Neural cell (in vitro differentiated cells): ENCODE measurements around the gene CPA3. TPM values are rescaled to one million over a fixed set of nuclear protein-coding genes. Genes with fewer than 3 reads are reported as not detected.

Experiments
- H2AFZ ChIP-seq: fragments of 200-600, 300-800 bp; sonication (generic), shearing (Covaris generic); 2 replicates; pipeline ENCODE4 v1.6.0; 2014; ENCODE audit warnings: low read depth, mild to moderate bottlenecking, antibody characterized with exemption, low read length, moderate library complexity
- H3F3A ChIP-seq: fragments of 200-600 bp; shearing (Covaris generic); 2 replicates; pipeline ENCODE4 v1.6.1; 2016; ENCODE audit warnings: mild to moderate bottlenecking, moderate library complexity, mixed read lengths, antibody characterized with exemption, low read length; ENCODE audit not compliant: insufficient read depth, poor library complexity, severe bottlenecking
- H3K27ac ChIP-seq: fragments of 200-600, 300-800 bp; sonication (generic), shearing (Covaris generic); 2 replicates; pipeline ENCODE4 v1.5.1; 2014; ENCODE audit warnings: mild to moderate bottlenecking, low read length, moderate library complexity
- H3K27me3 ChIP-seq: fragments of 300-800, 200-600 bp; sonication (generic), shearing (Covaris generic); 2 replicates; pipeline ENCODE4 v1.6.0; 2014; ENCODE audit warnings: mild to moderate bottlenecking, low read depth, low read length, moderate library complexity; ENCODE audit not compliant: insufficient read depth
- H3K36me3 ChIP-seq: fragments of 300-800, 200-600 bp; sonication (generic), shearing (Covaris generic); 2 replicates; pipeline ENCODE4 v1.5.1; 2014; ENCODE audit warnings: mild to moderate bottlenecking, antibody characterized with exemption, low read length, moderate library complexity; ENCODE audit not compliant: insufficient read depth
- H3K4me2 ChIP-seq: fragments of 300-800, 200-600 bp; sonication (generic), shearing (Covaris generic); 2 replicates; pipeline ENCODE4 v1.6.0; 2014; ENCODE audit warnings: mild to moderate bottlenecking, low read length
- H3K4me3 ChIP-seq: fragments of 300-800, 200-600 bp; sonication (generic), shearing (Covaris generic); 2 replicates; pipeline ENCODE4 v1.5.1; 2014; ENCODE audit warnings: mild to moderate bottlenecking, low read length, moderate library complexity
- H3K79me2 ChIP-seq: fragments of 200-600 bp; shearing (Covaris generic); replicated peaks from 2 replicates; pipeline ENCODE4 v1.6.0; 2014; ENCODE audit warnings: mild to moderate bottlenecking, low read length, moderate library complexity; ENCODE audit not compliant: insufficient read depth
- H3K9ac ChIP-seq: fragments of 300-800, 200-600 bp; sonication (generic), shearing (Covaris generic); 2 replicates; pipeline ENCODE4 v1.6.1; 2016; ENCODE audit warnings: mild to moderate bottlenecking, low read length, mixed read lengths
- H3K9me2 ChIP-seq: fragments of 200-600 bp; shearing (Covaris generic); 2 replicates; pipeline ENCODE4 v1.6.1; 2016; ENCODE audit warnings: mild to moderate bottlenecking, low read length, mixed read lengths; ENCODE audit not compliant: insufficient read depth
- H3K9me3 ChIP-seq: fragments of 200-600, 300-800 bp; sonication (generic), shearing (Covaris generic); 2 replicates; pipeline ENCODE4 v1.6.1; 2016; ENCODE audit warnings: mild to moderate bottlenecking, mixed run types, low read length, moderate library complexity, mixed read lengths
- H4K20me1 ChIP-seq: fragments of 200-600 bp; shearing (Covaris generic); 2 replicates; pipeline ENCODE4 v1.6.1; 2016; ENCODE audit warnings: mild to moderate bottlenecking, mixed run types; ENCODE audit not compliant: insufficient read depth
- EP300 ChIP-seq: fragments of 450-650 bp; conservative IDR thresholded peaks from 2 replicates; pipeline ENCODE4 v1.6.1; 2014; ENCODE audit warnings: antibody characterized with exemption, mild to moderate bottlenecking, moderate library complexity; ENCODE audit not compliant: poor library complexity, severe bottlenecking
- EZH2 ChIP-seq: fragments of 200-600, 300-800 bp; shearing (Covaris generic), sonication (generic); IDR thresholded peaks from 2 replicates; pipeline ENCODE4 v1.6.1; 2014; ENCODE audit warnings: antibody characterized with exemption, low read length, borderline replicate concordance, mild to moderate bottlenecking; ENCODE audit not compliant: insufficient read depth, poor library complexity, severe bottlenecking
- MXI1 ChIP-seq: fragments of 450-650 bp; conservative IDR thresholded peaks from 2 replicates; pipeline ENCODE4 v1.6.1; 2014; ENCODE audit warnings: antibody characterized with exemption, mild to moderate bottlenecking; ENCODE audit not compliant: poor library complexity, severe bottlenecking
- RAD21 ChIP-seq: fragments of 450-650 bp; conservative IDR thresholded peaks from 2 replicates; pipeline ENCODE4 v1.6.1; 2014; ENCODE audit warnings: antibody characterized with exemption, mild to moderate bottlenecking, moderate library complexity
- SMC3 ChIP-seq: fragments of 450-650 bp; conservative IDR thresholded peaks from 2 replicates; pipeline ENCODE4 v1.6.1; 2014; ENCODE audit warnings: antibody characterized with exemption, mild to moderate bottlenecking, moderate library complexity; ENCODE audit not compliant: poor library complexity
- TAF1 ChIP-seq: IDR thresholded peaks from 2 replicates; pipeline ENCODE4 v1.6.1; 2012; ENCODE audit warnings: low read depth
- polyA plus RNA-seq: library from polyadenylated mRNA; depleted of rRNA; stranded (reverse); fragments of >200 nt; gene quantifications from 2 replicates; pipeline ENCODE4 v1.2.3, GENCODE V29; 2014
- TF ChIP-seq, protein P1 (sequence below): fragments of 450-650 bp; IDR thresholded peaks from 2 replicates; pipeline ENCODE4 v1.5.1; 2014; ENCODE audit warnings: antibody characterized with exemption, mild to moderate bottlenecking, moderate library complexity; ENCODE audit not compliant: poor library complexity, severe bottlenecking
- TF ChIP-seq, protein P2 (sequence below): IDR thresholded peaks from 2 replicates; pipeline ENCODE4 v1.6.1; 2012; ENCODE audit warnings: borderline replicate concordance

CPA3 gene
- polyA plus RNA-seq, 1 donor from 2014 or later = not detected

DNA sequence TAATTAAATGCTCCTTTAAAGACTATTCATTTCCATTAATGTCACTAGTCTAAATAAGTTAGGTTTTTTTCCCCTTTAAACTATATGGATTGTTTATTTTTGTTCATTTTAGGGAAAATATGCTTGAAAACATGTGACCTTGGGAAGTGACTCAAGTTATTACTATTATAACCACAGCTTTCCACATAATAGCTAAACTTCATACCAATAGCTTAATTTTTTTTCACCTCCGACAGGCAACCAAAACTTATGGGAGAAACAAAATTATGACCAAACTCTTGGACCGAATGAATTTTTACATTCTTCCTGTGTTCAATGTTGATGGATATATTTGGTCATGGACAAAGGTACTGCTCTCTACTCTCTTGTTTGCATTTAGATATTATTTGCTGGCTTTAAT lies 16.2 kb downstream of the CPA3 start:
- H3F3A ChIP-seq = no peaks in the 10 kb centered on the region
- no peaks in the 10 kb centered on the region for H3K9me3 ChIP-seq
- H3K9me2 ChIP-seq = no peaks in the 10 kb centered on the region
- H3K27me3 ChIP-seq = no peaks in the 10 kb centered on the region
- H2AFZ ChIP-seq = no peak overlapping the region
- H3K4me2 ChIP-seq = no peak overlapping the region
- no peaks in the 10 kb centered on the region for H3K36me3 ChIP-seq
- TF ChIP-seq EP300 = no peak
- TF ChIP-seq, protein P1, sequence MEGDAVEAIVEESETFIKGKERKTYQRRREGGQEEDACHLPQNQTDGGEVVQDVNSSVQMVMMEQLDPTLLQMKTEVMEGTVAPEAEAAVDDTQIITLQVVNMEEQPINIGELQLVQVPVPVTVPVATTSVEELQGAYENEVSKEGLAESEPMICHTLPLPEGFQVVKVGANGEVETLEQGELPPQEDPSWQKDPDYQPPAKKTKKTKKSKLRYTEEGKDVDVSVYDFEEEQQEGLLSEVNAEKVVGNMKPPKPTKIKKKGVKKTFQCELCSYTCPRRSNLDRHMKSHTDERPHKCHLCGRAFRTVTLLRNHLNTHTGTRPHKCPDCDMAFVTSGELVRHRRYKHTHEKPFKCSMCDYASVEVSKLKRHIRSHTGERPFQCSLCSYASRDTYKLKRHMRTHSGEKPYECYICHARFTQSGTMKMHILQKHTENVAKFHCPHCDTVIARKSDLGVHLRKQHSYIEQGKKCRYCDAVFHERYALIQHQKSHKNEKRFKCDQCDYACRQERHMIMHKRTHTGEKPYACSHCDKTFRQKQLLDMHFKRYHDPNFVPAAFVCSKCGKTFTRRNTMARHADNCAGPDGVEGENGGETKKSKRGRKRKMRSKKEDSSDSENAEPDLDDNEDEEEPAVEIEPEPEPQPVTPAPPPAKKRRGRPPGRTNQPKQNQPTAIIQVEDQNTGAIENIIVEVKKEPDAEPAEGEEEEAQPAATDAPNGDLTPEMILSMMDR = no peak
- no peak for TF ChIP-seq EZH2
- no peaks in the 10 kb centered on the region for H4K20me1 ChIP-seq
- no peak overlapping the region for H3K4me3 ChIP-seq
- no peaks in the 10 kb centered on the region for H3K79me2 ChIP-seq
- H3K9ac ChIP-seq = no peak overlapping the region
- no peak overlapping the region for H3K27ac ChIP-seq

DNA sequence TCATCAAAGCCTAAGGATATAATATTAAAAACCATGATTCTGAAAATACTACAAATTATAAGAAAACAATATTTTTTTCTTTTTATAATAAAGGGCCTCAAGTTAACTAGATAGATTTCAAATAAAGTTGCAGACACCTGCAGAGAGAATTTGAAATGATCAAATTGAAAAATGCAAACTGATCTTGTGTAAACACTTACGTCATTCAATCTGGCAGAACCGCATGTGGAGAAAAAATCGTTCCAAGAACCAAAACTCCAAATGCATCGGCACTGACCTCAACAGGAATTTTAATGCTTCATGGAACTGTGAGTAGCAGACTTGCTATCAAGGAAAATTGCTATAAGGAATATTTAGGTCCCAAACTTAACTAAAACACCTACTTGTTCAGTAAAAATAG lies 17.2 kb downstream of the CPA3 start:
- H2AFZ ChIP-seq = no peak overlapping the region
- H3K9ac ChIP-seq = no peak overlapping the region
- TF ChIP-seq EZH2 (no peak), RAD21 (no peak), SMC3 (no peak), TAF1 (no peak), EP300 (no peak), MXI1 (no peak)
- TF ChIP-seq, protein P2, sequence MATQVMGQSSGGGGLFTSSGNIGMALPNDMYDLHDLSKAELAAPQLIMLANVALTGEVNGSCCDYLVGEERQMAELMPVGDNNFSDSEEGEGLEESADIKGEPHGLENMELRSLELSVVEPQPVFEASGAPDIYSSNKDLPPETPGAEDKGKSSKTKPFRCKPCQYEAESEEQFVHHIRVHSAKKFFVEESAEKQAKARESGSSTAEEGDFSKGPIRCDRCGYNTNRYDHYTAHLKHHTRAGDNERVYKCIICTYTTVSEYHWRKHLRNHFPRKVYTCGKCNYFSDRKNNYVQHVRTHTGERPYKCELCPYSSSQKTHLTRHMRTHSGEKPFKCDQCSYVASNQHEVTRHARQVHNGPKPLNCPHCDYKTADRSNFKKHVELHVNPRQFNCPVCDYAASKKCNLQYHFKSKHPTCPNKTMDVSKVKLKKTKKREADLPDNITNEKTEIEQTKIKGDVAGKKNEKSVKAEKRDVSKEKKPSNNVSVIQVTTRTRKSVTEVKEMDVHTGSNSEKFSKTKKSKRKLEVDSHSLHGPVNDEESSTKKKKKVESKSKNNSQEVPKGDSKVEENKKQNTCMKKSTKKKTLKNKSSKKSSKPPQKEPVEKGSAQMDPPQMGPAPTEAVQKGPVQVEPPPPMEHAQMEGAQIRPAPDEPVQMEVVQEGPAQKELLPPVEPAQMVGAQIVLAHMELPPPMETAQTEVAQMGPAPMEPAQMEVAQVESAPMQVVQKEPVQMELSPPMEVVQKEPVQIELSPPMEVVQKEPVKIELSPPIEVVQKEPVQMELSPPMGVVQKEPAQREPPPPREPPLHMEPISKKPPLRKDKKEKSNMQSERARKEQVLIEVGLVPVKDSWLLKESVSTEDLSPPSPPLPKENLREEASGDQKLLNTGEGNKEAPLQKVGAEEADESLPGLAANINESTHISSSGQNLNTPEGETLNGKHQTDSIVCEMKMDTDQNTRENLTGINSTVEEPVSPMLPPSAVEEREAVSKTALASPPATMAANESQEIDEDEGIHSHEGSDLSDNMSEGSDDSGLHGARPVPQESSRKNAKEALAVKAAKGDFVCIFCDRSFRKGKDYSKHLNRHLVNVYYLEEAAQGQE = no peak
- TF ChIP-seq, protein P1 = no peak
- H3K9me2 ChIP-seq = no peaks in the 10 kb centered on the region
- H3F3A ChIP-seq = no peaks in the 10 kb centered on the region
- no peaks in the 10 kb centered on the region for H3K27me3 ChIP-seq
- H3K9me3 ChIP-seq = no peaks in the 10 kb centered on the region
- no peaks in the 10 kb centered on the region for H4K20me1 ChIP-seq
- H3K36me3 ChIP-seq = no peaks in the 10 kb centered on the region
- no peak overlapping the region for H3K27ac ChIP-seq
- H3K4me2 ChIP-seq = no peak overlapping the region
- no peaks in the 10 kb centered on the region for H3K79me2 ChIP-seq
- H3K4me3 ChIP-seq = no peak overlapping the region
